Fibroblast of villous mesenchyme (primary cell): ENCODE results near the gene SYCP2L. TPM values are rescaled to one million over a fixed set of nuclear protein-coding genes. Genes with fewer than 3 reads are reported as not detected.
"Not testable (repeated sequence)": the region's sequence is repeated elsewhere in the genome, so short reads cannot be mapped to it uniquely, and the experiment has no call there.

Source experiments
- DNase-seq: peaks from one replicate; pipeline ENCODE4 v3.0.0-alpha.2; 2010; ENCODE audit warnings: low read depth
- H3K4me3 ChIP-seq: 2 replicates; pipeline ENCODE4 v1.5.1; 2011; ENCODE audit warnings: low read depth, mild to moderate bottlenecking, low read length
- total RNA-seq: library from RNA; depleted of rRNA; stranded (reverse); fragments of >200 nt; gene quantifications from 2 replicates; pipeline ENCODE4 v1.2.3, GENCODE V29; 2012
- TF ChIP-seq, protein P1 (sequence below): IDR thresholded peaks from 2 replicates; pipeline ENCODE4 v1.5.1; 2012; ENCODE audit warnings: low read depth, mild to moderate bottlenecking, low read length; ENCODE audit not compliant: insufficient read depth

SYCP2L gene
- total RNA-seq, 1 donor = not detected

DNA sequence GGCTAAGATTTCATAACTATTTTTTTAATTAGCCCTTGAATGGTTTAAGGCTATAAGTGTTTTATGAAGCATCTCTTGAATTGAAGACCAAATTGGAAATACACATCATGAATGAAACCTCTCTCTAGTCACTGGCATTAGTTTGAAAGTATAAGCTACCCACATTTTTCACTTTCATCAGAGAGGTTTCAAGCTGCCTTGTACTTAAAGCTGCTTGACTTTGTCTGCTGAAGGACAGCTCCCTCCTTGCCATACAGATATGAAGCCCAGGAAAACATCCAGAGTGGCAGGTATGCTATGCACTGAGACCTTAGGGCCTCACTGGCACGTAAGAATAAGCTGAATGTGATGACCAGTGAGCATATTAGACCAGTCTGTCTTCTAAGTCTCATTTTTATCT lies 94.6 kb downstream of the SYCP2L start:
- DNase-seq = no peak
- TF ChIP-seq, protein P1, sequence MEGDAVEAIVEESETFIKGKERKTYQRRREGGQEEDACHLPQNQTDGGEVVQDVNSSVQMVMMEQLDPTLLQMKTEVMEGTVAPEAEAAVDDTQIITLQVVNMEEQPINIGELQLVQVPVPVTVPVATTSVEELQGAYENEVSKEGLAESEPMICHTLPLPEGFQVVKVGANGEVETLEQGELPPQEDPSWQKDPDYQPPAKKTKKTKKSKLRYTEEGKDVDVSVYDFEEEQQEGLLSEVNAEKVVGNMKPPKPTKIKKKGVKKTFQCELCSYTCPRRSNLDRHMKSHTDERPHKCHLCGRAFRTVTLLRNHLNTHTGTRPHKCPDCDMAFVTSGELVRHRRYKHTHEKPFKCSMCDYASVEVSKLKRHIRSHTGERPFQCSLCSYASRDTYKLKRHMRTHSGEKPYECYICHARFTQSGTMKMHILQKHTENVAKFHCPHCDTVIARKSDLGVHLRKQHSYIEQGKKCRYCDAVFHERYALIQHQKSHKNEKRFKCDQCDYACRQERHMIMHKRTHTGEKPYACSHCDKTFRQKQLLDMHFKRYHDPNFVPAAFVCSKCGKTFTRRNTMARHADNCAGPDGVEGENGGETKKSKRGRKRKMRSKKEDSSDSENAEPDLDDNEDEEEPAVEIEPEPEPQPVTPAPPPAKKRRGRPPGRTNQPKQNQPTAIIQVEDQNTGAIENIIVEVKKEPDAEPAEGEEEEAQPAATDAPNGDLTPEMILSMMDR = no peak

GRCh38 chr6:10984959-10985358 lies 98.1 kb downstream of the SYCP2L start:
- not testable (repeated sequence) for H3K4me3 ChIP-seq

More for the DNA sequence above, 94.6 kb downstream of the SYCP2L start:
- no peak overlapping the region for H3K4me3 ChIP-seq

DNA sequence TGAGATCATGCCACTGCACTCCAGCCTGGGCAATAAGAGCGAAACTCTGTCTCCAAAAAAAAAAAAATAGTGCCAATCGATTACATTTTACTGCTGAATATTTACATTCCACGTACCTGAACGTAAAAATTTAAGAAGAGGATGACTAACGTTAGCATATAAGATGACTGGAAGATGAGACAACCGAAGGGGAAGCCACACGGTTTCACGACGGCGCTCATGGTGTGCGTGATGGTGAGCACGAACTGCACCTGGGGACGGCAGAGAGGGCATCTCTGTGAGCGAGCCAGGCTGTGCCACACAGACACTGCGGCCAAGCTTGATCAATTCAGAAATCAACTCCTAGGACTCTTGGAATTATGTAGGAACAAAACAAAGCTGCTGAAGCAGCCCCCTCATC lies 102.7 kb downstream of the SYCP2L start:
- TF ChIP-seq, protein P1 = no peak
- H3K4me3 ChIP-seq = no peak overlapping the region
- DNase-seq = no peak

More at GRCh38 chr6:10984959-10985358, 98.1 kb downstream of the SYCP2L start:
- DNase-seq = not testable (repeated sequence)

- TF ChIP-seq, protein P1 = no peak
- no peak for DNase-seq
- H3K4me3 ChIP-seq = no peak overlapping the region
These were observed 104.3 kb downstream of the SYCP2L start for GRCh38 chr6:10991115-10991514.

- TF ChIP-seq, protein P1 = no peak
These were observed 107.0 kb downstream of the SYCP2L start for GRCh38 chr6:10993896-10994295.

DNA sequence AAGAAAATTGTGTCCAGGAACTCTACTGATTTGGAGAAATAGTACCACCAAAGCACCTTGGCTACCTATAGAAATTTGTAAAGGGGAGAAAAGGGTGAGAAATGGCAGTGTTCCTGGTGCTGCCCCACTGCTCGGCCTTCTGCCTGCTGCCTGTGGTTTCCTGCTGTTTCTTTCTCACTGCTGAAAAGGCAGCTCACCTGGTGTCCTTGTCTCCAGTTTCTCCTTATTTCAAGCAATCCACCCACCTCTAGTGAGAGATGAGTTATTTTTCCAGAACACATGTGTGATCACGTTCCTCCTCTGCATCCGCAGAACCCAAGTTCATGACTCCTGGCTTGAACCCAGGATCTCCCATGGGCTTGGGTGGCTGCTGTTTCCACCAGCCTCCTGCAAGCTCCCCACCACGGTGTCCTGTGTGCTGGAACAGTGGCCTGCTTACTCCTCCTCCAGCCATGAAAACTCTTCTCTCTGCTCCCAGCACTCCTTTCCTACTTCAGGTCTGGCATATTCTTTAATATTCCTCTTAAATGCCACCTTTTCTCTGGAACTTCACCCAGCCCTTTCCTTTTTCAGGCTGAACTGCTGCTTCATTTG lies 108.4 kb downstream of the SYCP2L start:
- TF ChIP-seq, protein P1 = no peak
- DNase-seq = no peak
- no peak overlapping the region for H3K4me3 ChIP-seq

More at GRCh38 chr6:10993896-10994295, 107.0 kb downstream of the SYCP2L start:
- DNase-seq = no peak
- H3K4me3 ChIP-seq = no peak overlapping the region

DNA sequence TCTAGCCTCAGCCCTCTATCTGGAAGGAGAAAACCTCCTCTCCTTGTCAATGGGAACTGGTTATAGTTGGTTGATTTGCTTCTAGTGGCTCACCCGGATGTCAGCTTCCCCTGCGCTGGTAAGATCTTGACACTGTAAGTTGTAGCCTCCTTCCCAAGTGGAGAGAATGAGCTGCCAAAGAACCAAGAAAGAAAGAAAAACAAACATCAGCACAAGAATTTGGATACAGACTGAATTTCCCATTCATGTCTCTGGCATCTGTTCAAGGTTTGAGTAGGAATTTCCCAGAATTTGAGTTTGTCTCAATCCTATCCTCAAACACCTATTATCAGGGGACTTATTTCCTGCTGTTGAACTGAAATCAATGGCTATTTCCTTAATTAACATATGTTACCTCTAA lies 113.1 kb downstream of the SYCP2L start:
- TF ChIP-seq, protein P1 = no peak
- DNase-seq = no peak
- no peak overlapping the region for H3K4me3 ChIP-seq
